ENCODE data around the gene BANF2. TPM values are rescaled to one million over a fixed set of nuclear protein-coding genes. Genes with fewer than 3 reads are reported as not detected.
"Not testable (repeated sequence)": the region's sequence is repeated elsewhere in the genome, so short reads cannot be mapped to it uniquely, and the experiment has no call there.

Gene BANF2
- total RNA-seq, 1 donor from 2014 or later: not detected

DNA sequence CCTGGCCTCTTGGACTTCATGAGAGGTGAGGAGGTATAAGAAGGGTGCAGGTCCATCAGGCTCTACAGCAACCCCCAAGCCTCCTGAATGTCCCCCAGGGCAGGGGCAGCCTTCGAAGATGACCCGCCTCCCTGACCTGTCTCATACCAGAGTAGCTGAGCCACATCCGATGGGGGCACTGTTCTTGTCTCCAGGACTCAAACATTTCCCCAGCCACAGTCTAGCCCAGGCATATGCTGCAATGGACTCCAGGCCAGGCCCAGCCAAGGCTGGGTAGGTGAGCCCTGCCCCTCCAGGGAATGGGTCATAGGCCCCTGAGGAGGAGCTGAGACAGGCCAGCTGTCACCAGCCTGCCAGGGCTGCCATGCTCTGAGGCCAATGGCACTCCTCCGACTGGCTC is 65.3 kb downstream of the BANF2 start:
- Histone ChIP-seq H3K4me1 (no peaks in the 10 kb centered on the region), H3K36me3 (no peaks in the 10 kb centered on the region), H3K27me3 (no peaks in the 10 kb centered on the region), H3K9me3 (no peaks in the 10 kb centered on the region), H3K27ac (no peak overlapping the region), H3K4me3 (no peak overlapping the region)
- intact Hi-C loops (cut with DNase I): no loop called here
- ATAC-seq (no peak), DNase-seq (no peak)
- TF ChIP-seq, protein P1, sequence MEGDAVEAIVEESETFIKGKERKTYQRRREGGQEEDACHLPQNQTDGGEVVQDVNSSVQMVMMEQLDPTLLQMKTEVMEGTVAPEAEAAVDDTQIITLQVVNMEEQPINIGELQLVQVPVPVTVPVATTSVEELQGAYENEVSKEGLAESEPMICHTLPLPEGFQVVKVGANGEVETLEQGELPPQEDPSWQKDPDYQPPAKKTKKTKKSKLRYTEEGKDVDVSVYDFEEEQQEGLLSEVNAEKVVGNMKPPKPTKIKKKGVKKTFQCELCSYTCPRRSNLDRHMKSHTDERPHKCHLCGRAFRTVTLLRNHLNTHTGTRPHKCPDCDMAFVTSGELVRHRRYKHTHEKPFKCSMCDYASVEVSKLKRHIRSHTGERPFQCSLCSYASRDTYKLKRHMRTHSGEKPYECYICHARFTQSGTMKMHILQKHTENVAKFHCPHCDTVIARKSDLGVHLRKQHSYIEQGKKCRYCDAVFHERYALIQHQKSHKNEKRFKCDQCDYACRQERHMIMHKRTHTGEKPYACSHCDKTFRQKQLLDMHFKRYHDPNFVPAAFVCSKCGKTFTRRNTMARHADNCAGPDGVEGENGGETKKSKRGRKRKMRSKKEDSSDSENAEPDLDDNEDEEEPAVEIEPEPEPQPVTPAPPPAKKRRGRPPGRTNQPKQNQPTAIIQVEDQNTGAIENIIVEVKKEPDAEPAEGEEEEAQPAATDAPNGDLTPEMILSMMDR (IDR thresholded peaks at IDR 0.05): no peak

GRCh38 chr20:17765584-17765983 is 65.8 kb downstream of the BANF2 start:
- intact Hi-C loops (cut with DNase I): no loop called here
- no peaks in the 10 kb centered on the region for H3K27me3 ChIP-seq
- ATAC-seq (no peak), DNase-seq (no peak)
- no peak overlapping the region for H3K27ac ChIP-seq
- H3K4me1 ChIP-seq: no peaks in the 10 kb centered on the region
- no peaks in the 10 kb centered on the region for H3K36me3 ChIP-seq
- TF ChIP-seq, protein P1 (IDR thresholded peaks at IDR 0.05): no peak
- no peak overlapping the region for H3K4me3 ChIP-seq
- no peaks in the 10 kb centered on the region for H3K9me3 ChIP-seq

DNA sequence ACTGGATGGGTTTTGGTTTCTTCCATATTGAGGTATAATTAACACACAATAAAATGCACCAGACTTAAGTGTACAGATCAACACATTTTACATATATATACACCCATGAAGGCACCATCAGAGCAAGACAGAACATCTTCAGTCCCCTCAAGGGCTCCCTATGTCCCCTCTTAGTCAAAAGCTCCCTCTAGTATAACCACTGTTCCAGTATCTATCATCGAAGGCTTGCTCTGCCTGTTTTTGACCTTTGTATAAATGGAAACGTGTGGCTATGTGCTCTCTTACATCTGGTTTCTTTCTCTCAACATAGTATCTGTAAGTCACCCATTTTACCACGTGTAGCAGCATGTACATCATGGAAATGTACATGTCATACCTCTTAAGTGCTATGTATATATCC is 66.5 kb downstream of the BANF2 start:
- Histone ChIP-seq H3K4me1 (peaks cover under 1% of the 10 kb centered on the region), H3K4me3 (no peak overlapping the region), H3K9me3 (no peaks in the 10 kb centered on the region), H3K27ac (no peak overlapping the region), H3K36me3 (no peaks in the 10 kb centered on the region), H3K27me3 (no peaks in the 10 kb centered on the region)
- intact Hi-C loops (cut with DNase I): no loop called here
- ATAC-seq: no peak
- no peak for DNase-seq
- TF ChIP-seq, protein P1 (IDR thresholded peaks at IDR 0.05): no peak

- Histone ChIP-seq H3K36me3 (no peaks in the 10 kb centered on the region), H3K27me3 (no peaks in the 10 kb centered on the region), H3K9me3 (no peaks in the 10 kb centered on the region), H3K4me3 (no peak overlapping the region), H3K27ac (no peak overlapping the region), H3K4me1 (peaks cover 3% of the 10 kb centered on the region)
- TF ChIP-seq, protein P1 (IDR thresholded peaks at IDR 0.05): no peak
- intact Hi-C loops (cut with DNase I): no loop called here
- no peak for DNase-seq
- peak; percentile 67 for ATAC-seq
These were observed 67.9 kb downstream of the BANF2 start for GRCh38 chr20:17767624-17768023.

GRCh38 chr20:17768271-17768670 is 68.5 kb downstream of the BANF2 start:
- H3K27ac ChIP-seq: no peak overlapping the region
- H3K9me3 ChIP-seq: no peaks in the 10 kb centered on the region
- H3K4me1 ChIP-seq: peaks cover 3% of the 10 kb centered on the region
- H3K4me3 ChIP-seq: no peak overlapping the region
- no peaks in the 10 kb centered on the region for H3K36me3 ChIP-seq
- peak; percentile 54 for ATAC-seq
- intact Hi-C loops (cut with DNase I): no loop called here
- H3K27me3 ChIP-seq: no peaks in the 10 kb centered on the region
- no peak for DNase-seq
- TF ChIP-seq, protein P1 (IDR thresholded peaks at IDR 0.05): no peak

DNA sequence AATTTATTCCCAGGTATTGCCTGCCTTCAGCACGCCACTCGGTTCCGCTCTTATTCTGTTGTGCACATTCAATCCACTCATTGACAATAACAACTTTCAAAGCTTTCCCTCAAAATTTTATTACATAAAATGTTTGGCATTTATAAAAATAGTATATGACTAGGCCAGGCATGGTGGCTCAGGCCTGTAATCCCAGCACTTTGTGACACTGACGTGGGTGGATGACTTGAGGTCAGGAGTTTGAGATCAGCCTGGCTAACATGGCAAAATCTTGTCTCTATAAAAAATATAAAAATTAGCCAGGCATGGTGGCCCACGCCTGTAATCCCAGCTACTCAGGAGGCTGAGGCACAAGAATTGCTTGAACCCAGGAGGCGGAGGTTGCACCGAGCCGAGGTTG is 70.0 kb downstream of the BANF2 start:
- H3K4me1 ChIP-seq; ATAC-seq; DNase-seq; H3K27me3 ChIP-seq; intact Hi-C loops (cut with DNase I); H3K36me3 ChIP-seq; H3K9me3 ChIP-seq; H3K4me3 ChIP-seq; H3K27ac ChIP-seq: not testable (repeated sequence)

Data from upper lobe of right lung (tissue), 1 donor.